ENCODE measurements around the gene GNA12.

GNA12 gene

GRCh38 chr7:2709553-2710285 lies 134.4 kb downstream of the GNA12 start:
- peak; percentile 94 for TF ChIP-seq CTCF (IDR thresholded peaks at IDR 0.05; ENCODE audit: insufficient read depth, low read length, missing control alignments)
- no peak for DNase-seq (ENCODE audit: low read depth, low spot score)
- ChIA-PET CTCF (interaction anchor here (0.6 to 4.6 kb wide), 43 partner anchors 9 to 259 kb away, joined by 3 to 49 read pairs (median 5); partner anchors contain the start of genes AMZ1, GNA12 and IQCE), POLR2A (interaction anchor here (0.6 kb wide), 1 partner anchor 49 kb away, joined by 3 read pairs; no protein-coding TSS in a partner anchor)
- H3K4me3 ChIP-seq (ENCODE audit: low read depth, low read length) = no peak overlapping the region

- POLR2A ChIA-PET = interaction anchor here (0.6 to 0.7 kb wide), 2 partner anchors 16 to 50 kb away, joined by 3 read pairs; no protein-coding TSS in a partner anchor
- TF ChIP-seq CTCF (IDR thresholded peaks at IDR 0.05; ENCODE audit: insufficient read depth, low read length, missing control alignments) = no peak
- CTCF ChIA-PET = interaction anchor here (0.6 to 4.6 kb wide), 18 partner anchors 9 to 258 kb away, joined by 3 to 49 read pairs (median 11); no protein-coding TSS in a partner anchor
- H3K4me3 ChIP-seq (ENCODE audit: low read depth, low read length) = no peak overlapping the region
- DNase-seq (ENCODE audit: low read depth, low spot score) = no peak
Measured at GRCh38 chr7:2708547-2709310, 135.4 kb downstream of the GNA12 start.

GRCh38 chr7:2708041-2708440 lies 136.1 kb downstream of the GNA12 start:
- H3K4me3 ChIP-seq (ENCODE audit: low read depth, low read length) = no peak overlapping the region
- DNase-seq (ENCODE audit: low read depth, low spot score) = no peak
- no peak for TF ChIP-seq CTCF (IDR thresholded peaks at IDR 0.05; ENCODE audit: insufficient read depth, low read length, missing control alignments)
- ChIA-PET CTCF (interaction anchor here (0.9 to 4.6 kb wide), 10 partner anchors 8 to 258 kb away, joined by 3 to 49 read pairs (median 17); no protein-coding TSS in a partner anchor), POLR2A (no interaction called here)

GRCh38 chr7:2707481-2707880 lies 136.6 kb downstream of the GNA12 start:
- no peak for DNase-seq (ENCODE audit: low read depth, low spot score)
- no peak for TF ChIP-seq CTCF (IDR thresholded peaks at IDR 0.05; ENCODE audit: insufficient read depth, low read length, missing control alignments)
- no peak overlapping the region for H3K4me3 ChIP-seq (ENCODE audit: low read depth, low read length)
- POLR2A ChIA-PET = no interaction called here
- CTCF ChIA-PET = interaction anchor here (0.9 to 4.6 kb wide), 5 partner anchors 8 to 257 kb away, joined by 3 to 49 read pairs (median 13); no protein-coding TSS in a partner anchor

- no peak overlapping the region for H3K4me3 ChIP-seq (ENCODE audit: low read depth, low read length)
- POLR2A ChIA-PET = no interaction called here
- TF ChIP-seq CTCF (IDR thresholded peaks at IDR 0.05; ENCODE audit: insufficient read depth, low read length, missing control alignments) = no peak
- CTCF ChIA-PET = interaction anchor here (1.2 to 1.5 kb wide), 2 partner anchors 10 to 158 kb away, joined by 4 read pairs; no protein-coding TSS in a partner anchor
- no peak for DNase-seq (ENCODE audit: low read depth, low spot score)
Measured at GRCh38 chr7:2706685-2707126, 137.4 kb downstream of the GNA12 start.
